HG03432 (cell line): ENCODE measurements around the gene ORAI3.

Experiments used
- ATAC-seq: cut with Tn5 transposase; IDR thresholded peaks from one replicate; pipeline ENCODE4 v1.9.1; 2021; ENCODE audit warnings: mild to moderate bottlenecking, moderate library complexity; ENCODE audit not compliant: unreplicated experiment

The ORAI3 gene

GRCh38 chr16:30946671-30947540 is 2.0 kb upstream of the ORAI3 start:
- ATAC-seq: no peak

- ATAC-seq: no peak
Measured at GRCh38 chr16:30947541-30947858, 1.4 kb upstream of the ORAI3 start.

DNA sequence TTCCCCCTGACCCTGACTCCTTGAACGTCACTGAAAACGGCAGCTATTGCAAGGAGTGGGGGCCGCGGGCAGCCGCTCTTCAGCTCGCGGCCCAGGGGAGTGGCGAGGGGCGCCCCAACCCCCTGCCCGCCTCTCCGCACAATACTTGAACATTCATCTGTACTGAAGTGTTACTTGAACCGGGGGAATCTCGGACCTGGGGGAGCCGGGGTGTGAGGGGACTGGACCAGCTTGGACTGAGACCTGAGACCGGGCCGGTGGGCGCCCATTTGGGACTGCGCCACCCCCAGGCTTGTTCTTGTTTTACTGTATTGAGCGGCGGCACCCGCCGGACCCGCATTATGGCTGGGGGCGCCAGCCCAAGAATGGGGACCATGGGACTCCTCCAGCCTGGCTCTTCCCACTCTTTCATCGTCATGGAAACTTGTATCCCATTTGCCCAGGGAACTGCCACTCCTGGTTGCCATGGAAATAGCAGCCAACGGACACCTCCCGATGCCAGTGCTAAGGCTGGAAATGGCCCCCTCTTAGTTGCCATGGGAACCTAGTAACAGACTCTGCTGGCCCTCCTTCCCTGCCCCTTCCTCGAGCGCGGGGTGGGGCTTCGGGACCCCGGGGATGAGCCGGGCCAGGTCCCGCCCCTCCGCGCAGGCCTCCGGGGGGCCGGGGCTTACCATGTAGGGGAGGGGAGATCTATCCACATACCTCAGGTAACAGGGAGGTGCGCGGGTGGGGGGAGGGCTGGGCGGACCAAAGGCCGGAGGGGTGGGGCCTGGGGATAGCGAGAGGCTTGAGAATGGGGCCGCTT is 805 bp upstream of the ORAI3 start:
- ATAC-seq: peak; percentile 10

- peak; percentile 59 for ATAC-seq
Measured at GRCh38 chr16:30949650-30950515, 1.0 kb downstream of the ORAI3 start.

- ATAC-seq: no peak
Measured at GRCh38 chr16:30950516-30951065, 1.7 kb downstream of the ORAI3 start.

GRCh38 chr16:30951193-30951592 is 2.3 kb downstream of the ORAI3 start:
- ATAC-seq: no peak

DNA sequence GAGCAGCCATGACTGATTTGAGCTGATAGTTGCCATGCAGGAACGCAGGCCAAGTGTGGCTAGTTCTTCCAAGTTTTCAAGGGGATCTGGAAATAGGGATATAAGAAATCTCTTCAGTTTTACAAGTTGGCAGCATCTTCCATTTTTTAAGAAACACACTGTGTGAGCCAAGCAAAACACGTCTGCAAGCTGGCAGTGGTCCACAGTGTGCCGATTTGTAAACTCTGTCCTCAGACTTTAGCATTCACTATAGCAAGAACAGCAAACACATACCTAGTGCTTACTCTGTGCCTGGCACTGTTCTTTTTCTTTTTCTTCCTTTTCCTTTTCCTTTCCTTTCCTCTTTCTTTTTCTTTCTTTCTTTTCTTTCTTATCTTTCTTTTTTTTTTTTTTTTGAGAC is 2.9 kb downstream of the ORAI3 start:
- ATAC-seq: no peak

- no peak for ATAC-seq
Measured at GRCh38 chr16:30953111-30953510, 4.2 kb downstream of the ORAI3 start.

DNA sequence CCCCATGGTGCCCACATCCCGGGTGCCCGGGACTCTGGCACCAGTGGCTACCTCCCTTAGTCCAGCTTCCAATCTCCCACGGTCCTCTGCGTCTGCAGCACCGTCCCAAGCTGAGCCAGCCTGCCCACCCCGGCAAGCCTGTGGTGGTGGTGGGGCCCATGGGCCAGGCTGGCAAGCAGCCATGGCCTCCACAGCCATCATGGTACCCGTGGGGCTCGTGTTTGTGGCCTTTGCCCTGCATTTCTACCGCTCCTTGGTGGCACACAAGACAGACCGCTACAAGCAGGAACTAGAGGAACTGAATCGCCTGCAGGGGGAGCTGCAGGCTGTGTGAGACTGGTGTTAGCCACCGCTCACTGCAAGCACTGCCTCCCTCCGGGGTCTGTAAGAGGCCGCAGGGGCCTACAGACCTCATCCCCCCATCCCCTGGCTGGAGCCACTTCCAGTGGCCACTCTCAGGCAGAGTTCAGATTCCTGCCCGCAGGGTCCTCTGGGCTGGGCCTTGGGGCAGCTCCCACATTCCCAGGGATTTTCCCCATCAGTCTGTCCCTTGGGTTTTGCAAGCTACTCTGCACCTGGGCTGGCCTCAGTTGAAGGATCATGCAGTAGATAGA is 4.8 kb downstream of the ORAI3 start:
- ATAC-seq: no peak

- ATAC-seq: no peak
Measured at GRCh38 chr16:30954993-30955392, 6.1 kb downstream of the ORAI3 start.

- ATAC-seq: peak; percentile 64
Measured at GRCh38 chr16:30956601-30957455, 8.0 kb downstream of the ORAI3 start.

- peak; percentile 81 for ATAC-seq
Measured at GRCh38 chr16:30957456-30958174, 8.7 kb downstream of the ORAI3 start, which contains the start of gene SETD1A. SETD1A (plus strand) TSS chr16:30957754; CDS start chr16:30958732, 978 bp downstream.

DNA sequence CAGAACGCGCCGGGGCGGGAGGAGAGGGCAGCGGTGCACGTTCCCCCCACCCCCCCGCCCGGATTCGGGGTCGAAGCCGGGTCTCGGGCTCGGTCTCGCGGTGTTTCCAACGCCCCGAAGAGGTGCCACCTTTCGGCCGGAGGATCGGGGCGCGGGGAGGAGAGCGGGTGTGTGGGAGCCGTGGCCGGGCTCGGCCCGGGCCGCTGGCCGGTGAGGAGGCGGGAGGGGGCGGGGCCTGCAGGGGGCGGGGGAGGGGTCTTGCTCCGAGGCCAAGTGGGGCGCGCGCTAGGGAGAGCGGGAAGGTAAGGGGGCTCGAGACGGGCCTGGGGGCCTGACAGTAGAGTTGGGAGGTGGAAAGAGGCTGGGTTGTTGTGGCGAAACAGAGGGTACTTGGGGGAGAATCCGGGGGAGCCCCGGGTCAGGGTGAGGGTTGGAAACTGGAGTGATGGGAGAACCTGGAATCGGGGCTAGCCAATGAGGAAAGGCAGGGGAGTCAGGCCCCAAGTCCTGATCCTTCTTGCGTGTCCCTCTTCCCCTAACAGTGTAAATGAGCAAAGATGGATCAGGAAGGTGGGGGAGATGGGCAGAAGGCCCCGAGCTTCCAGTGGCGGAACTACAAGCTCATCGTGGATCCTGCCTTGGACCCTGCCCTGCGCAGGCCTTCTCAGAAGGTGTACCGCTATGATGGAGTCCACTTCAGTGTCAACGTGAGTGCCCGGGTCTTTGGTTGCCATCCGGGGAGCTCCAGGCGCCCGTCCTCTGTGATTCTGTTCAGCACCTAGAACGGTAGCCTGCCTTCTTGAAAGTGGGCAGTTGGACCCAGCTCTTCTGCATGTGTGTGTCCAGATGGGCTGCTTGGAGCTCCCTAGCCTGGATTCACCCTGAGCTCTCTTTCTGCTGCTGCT is 9.6 kb downstream of the ORAI3 start:
- ATAC-seq: peak; percentile 34

- ATAC-seq: no peak
Measured at GRCh38 chr16:30961384-30961783, 12.5 kb downstream of the ORAI3 start.

DNA sequence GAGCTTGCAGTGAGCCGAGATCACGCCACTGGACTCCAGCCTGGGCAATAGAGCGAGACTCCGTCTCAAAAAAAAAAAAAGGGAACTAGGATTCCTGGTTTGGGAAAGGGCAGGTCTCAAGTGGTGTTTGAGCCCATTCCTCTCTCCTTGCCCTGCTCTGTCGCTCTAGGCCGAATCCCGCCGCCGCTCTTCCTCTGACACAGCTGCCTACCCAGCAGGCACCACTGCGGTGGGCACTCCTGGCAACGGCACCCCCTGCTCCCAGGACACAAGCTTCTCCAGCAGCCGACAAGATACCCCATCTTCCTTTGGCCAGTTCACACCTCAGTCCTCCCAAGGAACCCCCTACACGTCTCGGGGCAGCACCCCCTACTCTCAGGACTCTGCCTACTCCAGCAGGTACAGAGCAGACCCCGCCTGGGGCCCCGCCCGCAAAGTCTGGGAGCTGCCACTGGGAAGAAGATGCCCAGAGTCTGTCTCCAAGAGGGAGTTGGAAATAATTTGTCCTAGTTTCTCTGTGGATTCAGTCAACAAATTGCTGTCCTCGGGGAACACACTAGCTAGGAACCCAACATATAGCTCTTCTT is 15.2 kb downstream of the ORAI3 start:
- no peak for ATAC-seq

DNA sequence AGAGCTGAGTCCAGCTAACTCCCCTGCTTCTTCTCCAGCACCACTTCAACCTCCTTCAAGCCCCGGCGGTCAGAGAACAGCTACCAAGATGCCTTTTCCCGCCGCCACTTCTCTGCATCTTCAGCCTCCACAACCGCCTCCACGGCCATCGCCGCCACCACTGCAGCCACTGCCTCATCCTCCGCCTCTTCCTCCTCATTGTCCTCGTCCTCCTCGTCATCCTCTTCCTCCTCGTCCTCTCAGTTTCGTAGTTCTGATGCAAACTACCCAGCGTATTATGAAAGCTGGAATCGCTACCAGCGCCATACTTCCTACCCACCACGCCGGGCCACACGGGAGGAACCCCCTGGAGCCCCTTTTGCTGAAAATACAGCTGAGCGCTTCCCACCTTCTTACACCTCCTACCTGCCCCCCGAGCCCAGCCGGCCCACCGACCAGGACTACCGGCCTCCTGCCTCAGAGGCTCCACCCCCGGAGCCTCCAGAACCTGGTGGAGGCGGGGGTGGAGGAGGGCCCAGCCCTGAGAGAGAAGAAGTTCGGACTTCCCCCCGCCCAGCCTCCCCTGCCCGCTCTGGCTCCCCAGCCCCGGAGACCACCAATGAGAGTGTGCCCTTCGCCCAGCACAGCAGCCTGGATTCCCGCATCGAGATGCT is 15.8 kb downstream of the ORAI3 start:
- no peak for ATAC-seq

DNA sequence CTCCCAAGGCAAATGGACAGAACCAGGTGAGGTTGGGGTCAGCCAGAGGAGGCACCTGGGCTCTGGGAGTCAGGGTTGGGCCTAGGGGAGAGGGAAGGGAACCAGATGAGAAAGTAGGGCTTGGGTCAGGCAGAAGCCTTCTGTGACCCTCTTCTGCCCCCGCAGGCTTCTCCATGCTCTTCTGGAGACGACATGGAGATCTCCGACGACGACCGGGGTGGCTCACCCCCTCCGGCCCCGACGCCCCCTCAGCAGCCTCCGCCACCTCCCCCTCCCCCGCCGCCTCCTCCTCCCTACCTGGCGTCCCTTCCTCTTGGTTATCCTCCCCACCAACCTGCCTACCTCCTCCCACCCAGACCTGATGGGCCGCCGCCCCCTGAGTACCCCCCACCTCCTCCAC is 16.6 kb downstream of the ORAI3 start:
- ATAC-seq: no peak
